NT2/D1 (cell line): Measurements from ENCODE around the gene AOAH.

Experiments
- YY1 ChIP-seq: IDR thresholded peaks from 2 replicates; pipeline ENCODE4 v1.6.1; 2011; ENCODE audit not compliant: insufficient read length, insufficient read depth
- ZNF274 ChIP-seq: IDR thresholded peaks from 2 replicates; pipeline ENCODE4 v1.6.1; 2011; ENCODE audit warnings: mild to moderate bottlenecking, low read depth, low read length

DNA sequence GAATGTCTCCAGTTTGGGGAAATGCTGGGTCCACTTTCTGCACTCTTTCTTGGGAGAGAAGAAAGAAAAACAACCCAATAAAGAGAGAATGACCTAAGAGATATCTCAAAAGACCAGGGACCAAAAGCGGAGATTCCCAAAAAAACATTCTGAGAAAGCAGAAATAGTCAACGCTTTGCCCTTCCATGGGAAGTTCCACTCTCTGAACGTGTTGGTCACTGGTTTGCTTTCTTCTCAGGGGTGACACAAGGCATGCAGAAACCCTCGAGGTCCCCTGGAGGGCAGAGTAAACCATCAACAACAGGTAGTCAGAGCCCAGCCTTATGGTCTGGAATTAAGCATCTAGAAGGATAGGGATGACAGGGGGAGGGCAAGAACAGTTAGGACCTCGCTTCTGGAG is 26.2 kb upstream of the AOAH start:
- TF ChIP-seq YY1: no peak
- TF ChIP-seq ZNF274: no peak
